HuH-7 (cell line): ENCODE data around the gene AGPAT2.

Experiments
- DNase-seq: peaks from one replicate; pipeline ENCODE4 v3.0.0; 2011; ENCODE audit warnings: low spot score

AGPAT2 gene

DNA sequence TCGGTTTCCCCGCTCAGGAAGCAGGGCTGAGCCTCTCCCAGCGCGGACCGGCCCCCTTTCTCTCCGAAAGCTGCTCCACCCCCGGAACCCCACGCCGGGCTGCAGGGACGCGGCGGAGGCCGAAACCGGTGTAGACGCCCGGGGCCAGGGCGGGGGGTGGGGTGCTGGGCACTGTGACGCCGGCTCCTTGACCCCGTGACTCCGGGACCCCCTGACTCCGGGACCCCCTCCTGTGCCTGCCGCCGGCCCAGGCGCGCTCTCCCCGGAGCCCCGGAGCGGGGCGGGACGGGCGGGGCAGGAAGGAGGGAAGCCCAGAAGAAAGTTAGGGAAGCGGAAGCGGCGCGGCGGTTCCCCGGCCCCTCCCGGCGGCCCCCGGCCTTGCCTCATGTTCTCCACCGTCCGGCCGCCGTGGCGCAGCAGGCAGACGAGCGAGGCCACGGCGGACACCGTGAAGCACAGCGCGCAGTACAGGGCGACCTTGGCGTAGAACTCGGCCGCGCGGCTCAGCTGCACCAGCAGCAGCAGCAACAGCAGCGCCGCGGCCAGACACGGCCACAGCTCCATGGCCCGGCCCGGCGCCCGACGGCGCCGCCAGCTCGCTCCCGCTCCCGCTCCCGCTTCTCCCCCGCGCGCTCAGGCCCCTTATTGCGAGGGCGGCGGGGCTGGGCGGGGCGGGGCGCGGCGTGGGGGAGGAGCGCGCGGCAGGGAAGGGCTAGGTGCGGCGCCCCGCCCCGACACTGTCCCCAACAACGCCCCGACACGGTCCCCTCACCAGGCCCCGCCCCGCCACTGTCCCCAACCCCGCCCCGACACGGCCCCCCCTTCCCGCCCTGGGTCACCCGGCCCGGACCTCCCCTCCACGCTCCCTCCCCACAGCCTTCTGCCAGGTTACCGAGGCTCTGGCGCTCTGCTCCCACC lies at the start of gene AGPAT2:
AGPAT2 (minus strand) TSS at position 664 of the 918 bp plus-strand sequence; CDS start at position 564, 100 bp downstream.
- peak; percentile 93 for DNase-seq

DNA sequence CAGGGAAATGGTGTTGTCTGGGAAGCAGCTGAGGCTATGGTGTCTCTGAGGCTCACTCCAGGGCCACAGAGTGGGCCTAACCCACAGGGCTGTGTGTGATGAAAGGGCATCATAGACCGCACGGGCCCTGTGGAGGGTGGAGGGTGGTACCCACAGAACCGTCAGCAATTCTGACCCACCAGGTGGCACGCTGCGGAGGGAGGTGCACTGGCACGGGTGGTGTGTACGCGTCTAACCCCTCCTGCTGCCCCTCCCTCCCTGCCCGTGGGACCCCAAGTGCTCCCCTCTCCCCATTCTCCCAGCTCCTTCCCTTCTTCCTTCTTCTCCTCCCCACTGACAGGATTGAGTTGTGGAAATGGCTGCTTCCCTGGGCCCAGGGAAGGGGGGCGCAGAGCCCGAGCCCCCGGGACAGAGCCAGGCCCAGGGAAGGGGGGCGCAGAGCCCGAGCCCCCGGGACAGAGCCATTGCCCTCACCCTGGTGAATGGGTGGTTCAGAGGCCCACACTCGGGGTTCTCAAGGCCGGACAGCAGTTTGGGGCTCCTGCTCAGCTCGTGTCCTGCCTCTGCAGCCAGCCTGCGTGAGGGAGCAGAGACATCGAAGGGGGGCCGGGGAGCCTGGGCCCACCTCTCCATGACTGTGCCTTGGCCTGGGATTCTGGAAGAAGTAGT lies 48.7 kb upstream of the AGPAT2 start:
- no peak for DNase-seq

DNA sequence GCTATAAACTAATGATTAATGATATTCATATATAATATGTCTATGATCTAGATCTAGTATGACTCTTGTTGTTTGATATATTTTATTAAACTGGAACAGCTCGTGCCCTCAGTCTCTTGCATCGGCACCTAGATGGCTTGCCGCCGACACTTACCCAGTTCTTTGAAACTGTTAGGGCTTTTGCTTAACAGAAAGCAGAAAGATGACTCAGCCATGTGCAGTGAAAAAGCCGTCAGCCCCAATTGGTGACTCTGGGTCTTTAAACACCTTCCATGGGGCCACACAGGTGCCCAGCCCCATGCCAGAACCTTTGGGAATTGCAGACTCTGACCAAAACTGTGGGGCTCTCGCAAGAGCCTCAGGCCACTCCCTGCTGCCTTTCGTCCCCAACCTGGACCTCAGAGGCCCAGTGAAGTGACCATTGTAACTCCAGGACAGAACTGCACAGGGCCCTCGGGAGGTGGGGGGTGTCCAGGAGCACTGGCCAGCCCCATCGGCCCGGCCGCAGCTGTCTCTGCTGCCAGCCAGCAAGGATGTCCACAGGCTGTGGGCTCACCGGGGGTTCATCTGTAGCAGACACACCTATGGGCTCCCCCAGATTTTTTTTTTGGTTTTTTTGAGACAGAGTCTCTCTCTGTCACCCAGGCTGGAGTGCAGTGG lies 47.7 kb upstream of the AGPAT2 start:
- no peak for DNase-seq

DNA sequence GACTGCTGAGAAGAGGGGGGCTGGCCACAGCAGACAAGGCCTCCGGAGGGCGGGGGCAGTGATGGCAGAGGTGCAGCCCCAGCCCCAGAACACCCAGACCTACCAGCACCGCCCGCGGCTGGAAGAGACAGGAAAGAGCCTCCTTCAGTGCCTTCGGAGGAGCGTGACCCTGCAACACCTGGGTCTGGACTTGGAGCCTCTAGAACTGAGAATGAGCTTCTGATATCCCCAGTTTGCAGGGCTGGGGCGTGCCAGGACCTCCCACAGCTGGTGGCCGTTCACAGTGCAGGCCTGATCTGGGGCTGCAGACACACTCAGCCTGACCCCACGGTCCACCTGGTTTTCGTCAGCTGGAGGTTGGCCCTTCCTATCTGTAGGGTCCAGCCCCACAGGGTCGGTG lies 46.4 kb upstream of the AGPAT2 start:
- no peak for DNase-seq

DNA sequence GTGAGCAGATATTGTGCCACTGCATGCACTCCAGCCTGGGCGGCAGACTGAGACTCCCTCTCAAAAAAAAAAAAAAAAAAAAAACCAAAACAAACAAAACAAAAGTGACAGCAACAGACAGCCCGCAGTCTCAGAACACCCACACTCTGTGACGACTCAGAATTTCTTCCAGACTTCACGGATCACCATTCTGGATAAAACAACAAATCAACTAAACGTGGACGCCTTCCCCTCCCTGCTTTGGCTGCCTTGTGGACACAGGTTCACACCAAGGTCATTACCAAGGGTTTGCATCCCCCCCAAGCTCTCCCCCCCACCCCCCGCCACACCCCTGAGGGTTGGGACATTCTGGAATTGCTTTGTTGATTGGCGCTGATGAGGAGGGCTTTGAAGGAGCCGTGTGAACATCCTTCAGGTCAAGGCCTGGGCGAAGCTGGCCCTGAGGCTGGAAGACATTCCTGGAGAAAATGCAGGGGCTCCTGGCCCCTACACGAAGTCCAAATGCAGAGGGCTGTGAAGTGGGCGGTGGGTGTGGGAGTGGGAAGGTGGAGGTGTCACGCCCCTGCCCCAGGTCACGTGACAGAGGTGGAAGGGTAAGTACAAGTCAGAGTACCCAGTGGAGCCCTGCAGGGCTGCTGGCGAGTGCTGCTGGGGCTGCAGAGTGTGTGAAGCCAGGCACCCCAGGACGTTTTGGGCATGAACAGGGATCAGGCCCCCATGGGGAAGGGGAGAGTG lies 45.4 kb upstream of the AGPAT2 start:
- DNase-seq = no peak

DNA sequence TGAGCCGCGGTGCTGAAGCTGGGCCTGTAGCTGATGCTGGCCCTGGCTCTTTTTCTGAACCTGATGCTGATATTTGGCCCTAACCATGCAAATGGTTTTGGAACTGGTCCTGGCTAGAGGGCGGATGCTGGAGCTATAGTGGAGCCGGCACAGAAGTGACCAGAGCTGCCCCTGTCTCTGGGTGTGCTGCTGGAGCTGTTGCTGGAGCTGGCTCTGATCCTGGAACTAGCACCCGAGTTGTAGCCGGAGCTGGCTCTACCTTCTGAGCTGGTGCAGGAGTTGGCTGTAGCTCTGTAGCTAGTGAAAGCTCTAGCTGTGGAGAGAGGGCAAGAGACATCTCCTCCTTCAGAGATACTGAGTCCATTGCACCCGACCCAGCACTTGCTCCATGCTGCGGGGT lies 42.7 kb upstream of the AGPAT2 start:
- no peak for DNase-seq

DNA sequence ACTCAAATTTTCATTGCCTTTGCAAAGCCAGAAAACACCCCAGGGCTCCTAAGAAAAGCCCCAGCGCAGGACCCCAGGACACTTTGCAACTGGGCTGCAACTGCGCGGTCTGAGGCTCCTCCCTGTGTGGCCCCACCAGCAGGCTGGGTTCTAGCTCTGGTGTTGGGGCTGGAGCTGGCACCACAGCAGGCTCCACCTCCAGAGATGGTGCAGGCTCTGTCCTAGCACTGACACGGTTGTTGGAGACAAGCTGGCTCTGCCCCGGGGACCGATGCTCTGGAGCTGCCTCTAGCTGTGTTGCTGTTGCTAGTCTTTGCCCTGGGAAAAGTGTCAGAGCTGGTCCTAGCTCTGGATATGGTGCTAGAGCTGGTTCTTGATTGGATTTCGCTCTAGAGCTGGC lies 41.9 kb upstream of the AGPAT2 start:
- DNase-seq = no peak

DNA sequence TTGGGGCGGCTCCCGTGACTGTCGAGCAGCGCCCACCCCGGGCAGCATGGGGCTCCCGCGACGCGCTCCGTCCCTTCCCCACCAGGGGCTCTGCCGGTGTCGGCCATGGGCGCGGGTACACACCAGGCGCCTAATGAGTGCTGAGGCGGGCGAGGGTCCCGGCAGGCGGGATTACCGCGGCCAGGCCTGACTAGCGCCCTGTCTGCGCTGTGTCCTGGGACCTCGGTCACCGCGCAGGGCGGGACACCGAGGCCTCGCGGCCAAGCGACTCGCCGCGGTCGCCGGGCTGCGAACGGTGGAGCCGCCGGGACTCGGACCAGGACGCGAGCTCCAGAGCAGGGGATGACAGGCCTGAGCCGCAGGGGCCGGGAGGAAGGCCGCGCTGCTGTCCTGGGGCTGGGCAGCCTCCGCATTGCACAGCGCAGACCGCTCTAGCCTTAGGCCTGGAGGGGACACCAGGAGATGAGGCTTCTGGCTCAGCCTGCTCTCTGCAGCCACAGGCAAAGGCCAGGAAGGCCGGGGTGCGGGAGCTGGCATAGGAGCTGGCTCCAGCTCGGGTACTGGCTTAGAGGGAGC lies 41.4 kb upstream of the AGPAT2 start:
- no peak for DNase-seq

DNA sequence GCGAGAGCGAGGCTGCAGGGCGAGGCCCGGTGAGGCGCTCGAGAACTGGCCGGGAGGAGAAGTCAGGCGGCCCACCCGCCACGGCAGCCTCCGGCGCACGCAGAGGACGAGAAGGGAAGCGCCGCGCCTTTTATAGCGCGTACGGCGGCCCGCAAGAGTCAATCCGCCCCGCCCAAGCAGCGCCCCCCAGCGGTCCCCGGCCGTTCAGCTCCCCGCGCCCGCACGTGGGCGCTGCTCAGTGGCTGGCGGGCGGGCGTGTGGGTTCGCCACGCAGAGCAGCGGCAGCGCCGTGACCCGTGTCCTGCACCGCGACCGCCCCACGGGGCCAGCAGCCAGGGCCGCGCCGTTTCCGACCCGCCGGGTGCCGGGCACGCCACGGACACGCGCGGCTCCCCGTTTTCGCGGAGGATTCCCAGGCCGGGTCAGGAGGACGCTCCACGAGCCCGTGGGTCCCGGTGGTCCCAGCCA lies 40.9 kb upstream of the AGPAT2 start:
- DNase-seq = peak; percentile 93

DNA sequence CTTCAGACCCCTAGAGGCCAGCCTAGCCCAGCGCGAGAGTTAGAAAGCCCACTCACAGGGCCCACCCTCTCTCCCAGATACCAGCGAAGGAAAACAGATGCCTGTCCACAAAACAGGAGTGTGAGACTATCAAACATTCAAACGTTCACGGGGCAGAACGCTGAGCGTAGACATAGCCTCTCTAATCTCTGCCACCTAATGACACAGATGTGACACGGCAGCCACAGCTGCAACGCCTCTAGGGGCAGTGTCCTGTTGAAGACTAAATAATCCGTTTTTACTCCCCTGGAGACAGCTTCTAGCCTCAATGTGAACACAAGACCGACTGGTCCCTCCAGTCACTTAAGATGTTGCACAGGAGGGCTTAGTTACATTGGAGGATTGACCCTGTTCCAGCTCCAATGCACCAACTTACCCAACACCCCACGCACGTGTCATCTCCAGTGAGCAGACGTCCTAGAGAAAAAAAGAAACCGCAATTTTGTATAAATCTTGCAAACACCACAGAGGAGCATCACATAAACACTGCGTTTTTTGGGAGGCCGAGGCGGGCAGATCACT lies 39.5 kb upstream of the AGPAT2 start:
- peak; percentile 84 for DNase-seq

DNA sequence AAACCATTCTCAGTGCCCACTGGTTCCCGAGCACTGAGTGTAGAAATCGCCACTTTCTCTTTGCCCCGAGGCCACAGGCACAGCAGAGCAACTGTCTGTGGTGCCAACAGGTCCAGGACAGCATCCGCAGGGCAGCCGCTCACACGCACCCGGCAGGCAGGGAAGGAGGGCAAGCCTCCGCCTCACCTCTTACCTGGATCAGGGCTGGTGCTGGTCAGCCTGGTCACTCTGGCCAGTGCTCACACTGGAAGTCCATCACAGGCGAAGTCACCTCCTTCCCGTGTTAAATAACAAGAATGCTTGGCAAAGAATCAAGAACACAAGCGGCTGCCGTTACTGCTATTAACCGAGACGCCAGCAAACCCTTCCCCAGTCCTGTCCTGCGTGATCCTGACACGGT lies 38.9 kb upstream of the AGPAT2 start:
- DNase-seq = no peak

DNA sequence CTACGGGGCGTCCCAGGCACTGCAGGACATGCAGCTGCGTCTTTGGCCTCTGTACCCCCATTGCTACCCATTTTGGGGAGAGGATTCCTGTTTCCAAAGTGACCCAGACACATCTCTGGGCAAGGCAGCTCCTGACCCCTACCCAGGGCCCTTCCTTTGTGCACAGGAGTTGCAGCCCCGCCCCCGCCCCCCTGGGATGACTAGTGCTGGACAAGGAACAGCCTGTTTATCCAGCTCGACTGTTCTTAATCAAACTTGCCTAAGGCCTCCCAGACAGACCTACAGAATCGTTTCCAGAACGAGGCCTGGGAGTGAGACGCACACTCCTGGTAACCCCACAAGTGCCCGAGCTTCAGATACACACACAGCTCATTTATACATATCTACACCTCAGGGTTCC lies 38.4 kb upstream of the AGPAT2 start:
- DNase-seq = no peak

DNA sequence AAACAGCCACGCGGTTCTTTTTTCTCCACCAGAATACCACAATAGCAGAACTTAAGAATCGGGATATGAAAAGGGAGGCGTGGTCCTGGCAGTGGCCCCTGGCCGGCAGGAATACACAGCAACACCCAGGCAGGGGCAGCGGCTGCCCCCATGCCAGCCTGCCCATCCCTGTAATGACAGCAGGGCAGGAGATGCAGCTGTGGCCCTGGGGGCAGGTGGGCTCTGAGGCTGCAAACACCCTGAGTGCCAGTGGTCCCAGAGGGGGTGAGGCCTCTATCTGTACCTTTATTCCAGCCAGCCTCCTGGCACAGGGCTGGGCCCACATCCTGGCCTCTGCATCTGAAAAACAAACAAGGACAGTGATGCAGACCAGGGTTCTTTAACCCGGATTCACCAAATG lies 37.5 kb upstream of the AGPAT2 start:
- no peak for DNase-seq

DNA sequence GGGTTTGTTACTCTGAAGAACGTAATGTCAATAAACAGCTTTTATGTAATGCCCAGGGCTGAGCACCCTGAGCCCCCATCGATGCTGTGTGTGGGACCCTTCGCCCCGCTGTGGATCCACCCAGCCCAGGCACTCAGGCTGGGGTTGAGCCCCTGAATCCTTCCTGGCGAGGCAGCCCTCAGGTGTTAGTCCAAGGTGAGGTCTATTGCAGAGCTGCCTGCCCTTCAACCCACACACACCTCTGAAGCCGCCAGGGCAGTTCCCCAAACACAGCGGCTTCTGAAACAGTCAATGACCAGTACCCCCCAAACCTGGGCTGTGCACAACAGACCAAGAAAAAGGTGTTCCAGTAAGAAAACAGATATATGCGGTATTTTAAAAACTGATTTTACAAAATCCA lies 36.7 kb upstream of the AGPAT2 start:
- no peak for DNase-seq

DNA sequence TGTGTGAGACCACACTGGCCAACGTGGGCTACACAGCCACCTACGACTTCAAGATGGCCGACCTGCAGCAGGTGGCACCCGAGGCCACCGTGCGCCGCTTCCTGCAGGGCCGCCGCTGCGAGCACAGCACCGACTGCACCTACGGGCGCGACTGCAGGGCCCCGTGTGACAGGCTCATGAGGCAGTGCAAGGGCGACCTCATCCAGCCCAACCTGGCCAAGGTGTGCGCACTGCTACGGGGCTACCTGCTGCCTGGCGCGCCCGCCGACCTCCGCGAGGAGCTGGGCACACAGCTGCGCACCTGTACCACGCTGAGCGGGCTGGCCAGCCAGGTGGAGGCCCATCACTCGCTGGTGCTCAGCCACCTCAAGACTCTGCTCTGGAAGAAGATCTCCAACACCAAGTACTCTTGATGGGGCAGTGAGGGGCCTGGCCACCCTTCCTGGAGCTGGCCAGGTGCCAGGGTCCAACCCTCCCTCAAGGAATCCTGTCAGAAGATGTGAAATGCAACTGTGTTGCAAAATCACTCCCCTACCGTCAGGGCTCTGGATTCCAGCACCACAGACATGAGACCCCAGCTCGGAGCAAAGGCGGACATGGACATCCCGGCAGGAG lies 36.2 kb upstream of the AGPAT2 start:
- no peak for DNase-seq

DNA sequence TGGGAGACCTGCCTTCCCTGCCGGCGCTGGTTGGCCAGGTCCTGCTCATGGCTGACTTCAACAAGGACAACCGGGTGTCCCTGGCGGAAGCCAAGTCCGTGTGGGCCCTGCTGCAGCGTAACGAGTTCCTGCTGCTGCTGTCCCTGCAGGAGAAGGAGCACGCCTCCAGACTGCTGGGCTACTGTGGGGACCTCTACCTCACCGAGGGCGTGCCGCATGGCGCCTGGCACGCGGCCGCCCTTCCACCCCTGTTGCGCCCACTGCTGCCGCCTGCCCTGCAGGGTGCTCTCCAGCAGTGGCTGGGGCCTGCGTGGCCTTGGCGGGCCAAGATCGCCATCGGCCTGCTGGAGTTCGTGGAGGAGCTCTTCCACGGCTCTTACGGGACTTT lies 35.7 kb upstream of the AGPAT2 start:
- no peak for DNase-seq

DNA sequence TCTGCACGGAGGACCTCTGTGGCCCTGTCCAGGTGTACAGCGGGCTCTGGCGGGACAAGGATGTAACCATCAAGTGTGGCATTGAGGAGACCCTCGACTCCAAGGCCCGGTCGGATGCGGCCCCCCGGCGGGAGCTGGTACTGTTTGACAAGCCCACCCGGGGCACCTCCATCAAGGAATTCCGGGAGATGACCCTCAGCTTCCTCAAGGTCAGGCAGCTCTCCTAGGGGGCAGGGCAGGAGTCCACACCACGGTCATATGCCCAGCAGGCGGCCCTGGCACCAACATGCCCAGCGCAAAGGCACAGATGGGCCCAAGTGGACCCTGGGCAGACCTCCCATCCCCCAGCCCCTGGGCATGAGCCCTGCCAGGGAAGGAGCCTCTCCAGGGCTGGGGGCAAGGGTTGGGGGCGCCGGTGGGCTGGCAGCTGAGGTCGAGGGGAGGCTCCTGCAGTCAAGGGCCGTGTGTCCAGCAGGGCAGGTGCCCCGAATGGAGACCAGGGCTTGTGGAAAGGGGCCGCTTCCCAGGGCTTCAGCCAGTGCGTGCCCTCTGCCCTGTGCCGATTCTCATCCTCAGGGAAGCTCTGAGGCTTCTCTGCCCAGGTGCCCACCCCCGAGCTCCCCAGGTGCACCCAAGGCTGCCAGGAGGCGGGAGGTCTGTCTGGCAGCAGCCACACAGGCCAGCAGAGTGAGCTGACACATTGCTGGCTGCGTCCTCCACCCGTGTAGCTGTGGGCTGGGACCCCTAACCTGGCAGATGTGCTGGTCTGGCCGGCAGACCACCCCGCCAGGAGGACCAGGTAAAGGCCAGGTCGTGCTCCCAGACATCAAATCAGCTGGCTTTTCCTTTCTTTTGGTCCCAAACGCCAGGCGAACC lies 35.1 kb upstream of the AGPAT2 start:
- DNase-seq = no peak

DNA sequence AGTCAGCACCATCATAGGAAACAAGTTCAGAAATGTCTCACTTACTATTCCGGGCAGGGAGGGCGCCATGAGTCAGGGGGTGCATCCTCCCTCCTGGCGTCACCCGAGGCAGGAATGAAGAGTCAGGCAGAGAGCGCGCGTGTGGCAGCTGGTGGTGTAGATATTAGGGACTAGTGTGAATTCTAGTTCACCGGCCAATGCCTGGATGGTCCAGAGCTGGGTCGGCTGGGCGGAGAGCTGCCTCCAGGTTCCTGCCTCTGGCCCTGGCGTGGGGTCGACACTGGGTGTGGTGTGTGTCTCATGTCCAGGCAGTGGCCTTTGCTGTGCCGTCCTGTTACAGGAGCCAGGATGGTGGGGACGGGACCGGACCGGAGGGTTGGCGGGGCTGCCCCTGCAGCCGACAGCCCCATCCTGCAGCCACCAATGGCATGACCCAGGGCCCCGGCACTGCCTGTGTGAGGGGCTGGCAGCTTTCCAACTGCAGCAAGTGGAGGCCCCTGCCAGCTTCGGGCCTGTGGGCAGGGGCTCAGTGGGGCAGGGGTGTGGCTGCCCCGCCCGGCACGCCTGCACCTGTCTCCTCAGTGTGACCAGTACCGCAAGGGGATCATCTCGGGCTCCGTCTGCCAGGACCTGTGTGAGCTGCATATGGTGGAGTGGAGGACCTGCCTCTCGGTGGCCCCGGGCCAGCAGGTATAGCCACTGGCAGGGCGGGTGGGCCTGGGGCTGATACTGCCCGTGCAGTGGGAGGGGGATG lies 34.3 kb upstream of the AGPAT2 start:
- DNase-seq = no peak

DNA sequence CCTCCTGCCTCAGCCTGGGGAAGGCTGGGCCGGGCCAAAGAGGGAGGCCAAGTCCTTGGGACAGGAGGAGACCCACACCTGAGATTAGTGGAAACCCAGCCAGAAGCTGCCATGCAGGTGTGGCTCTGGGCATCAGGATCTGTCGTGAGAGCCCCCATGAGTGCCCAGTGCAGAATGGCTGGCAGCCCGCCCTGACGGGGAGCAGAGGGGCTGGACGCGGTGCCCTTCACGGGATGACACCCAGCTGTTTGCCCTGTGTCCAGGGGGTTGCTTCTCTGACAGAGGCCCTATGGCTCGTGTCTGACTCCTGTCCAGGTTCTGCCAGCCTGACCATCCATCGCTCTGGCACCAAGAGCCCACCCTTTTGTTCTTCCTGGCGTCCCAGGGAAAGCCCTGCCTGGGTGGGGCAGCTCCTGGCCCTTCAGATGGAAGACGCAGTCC lies 33.7 kb upstream of the AGPAT2 start:
- DNase-seq = no peak
